Measurements from ENCODE around the gene MYO18B.

MYO18B gene

DNA sequence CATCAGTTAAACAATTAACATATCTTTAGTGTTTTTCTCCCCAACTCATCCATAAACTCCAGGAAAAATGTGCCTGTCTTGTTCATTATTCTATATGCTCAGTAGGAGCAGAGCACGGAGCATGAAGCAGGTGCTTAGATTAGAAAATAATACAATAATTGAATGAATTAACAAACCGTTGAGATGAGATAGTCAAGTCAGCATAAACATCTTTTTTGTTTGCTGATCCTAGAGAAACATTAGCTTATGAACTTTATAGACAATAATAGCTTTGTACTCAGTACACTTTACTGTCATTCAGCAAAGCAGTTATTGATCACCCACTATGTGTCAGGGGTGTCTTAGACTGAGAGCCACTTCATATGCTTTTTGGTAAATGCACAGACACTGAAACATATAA lies 322.1 kb downstream of the MYO18B start:
- Histone ChIP-seq H3K27me3 (replicated peaks; ENCODE audit: control insufficient read depth, insufficient read depth, low read length) (no peaks in the 10 kb centered on the region; the same call in 1 of the 2 replicates), H3K4me3 (replicated peaks; ENCODE audit: low read depth, low read length) (no peak overlapping the region), H3K36me3 (ENCODE audit: control insufficient read depth, insufficient read depth, low read length) (no peaks in the 10 kb centered on the region)
- no peak for TF ChIP-seq CTCF (IDR thresholded peaks at IDR 0.05; ENCODE audit: insufficient read depth, low read length, poor library complexity, severe bottlenecking)
- no peak for DNase-seq (ENCODE audit: extremely low read depth, insufficient read length)

GRCh38 chr22:26065847-26066246 lies 323.9 kb downstream of the MYO18B start:
- TF ChIP-seq CTCF (IDR thresholded peaks at IDR 0.05; ENCODE audit: insufficient read depth, low read length, poor library complexity, severe bottlenecking): no peak
- no peaks in the 10 kb centered on the region for H3K36me3 ChIP-seq (ENCODE audit: control insufficient read depth, insufficient read depth, low read length)
- H3K27me3 ChIP-seq (replicated peaks; ENCODE audit: control insufficient read depth, insufficient read depth, low read length): no peaks in the 10 kb centered on the region; the same call in 1 of the 2 replicates
- H3K4me3 ChIP-seq (replicated peaks; ENCODE audit: low read depth, low read length): no peak overlapping the region
- no peak for DNase-seq (ENCODE audit: extremely low read depth, insufficient read length)

GRCh38 chr22:26066534-26066933 lies 324.5 kb downstream of the MYO18B start:
- no peak for TF ChIP-seq CTCF (IDR thresholded peaks at IDR 0.05; ENCODE audit: insufficient read depth, low read length, poor library complexity, severe bottlenecking)
- no peaks in the 10 kb centered on the region; the same call in 1 of the 2 replicates for H3K27me3 ChIP-seq (replicated peaks; ENCODE audit: control insufficient read depth, insufficient read depth, low read length)
- H3K36me3 ChIP-seq (ENCODE audit: control insufficient read depth, insufficient read depth, low read length): no peaks in the 10 kb centered on the region
- H3K4me3 ChIP-seq (replicated peaks; ENCODE audit: low read depth, low read length): no peak overlapping the region
- no peak for DNase-seq (ENCODE audit: extremely low read depth, insufficient read length)

- peaks cover 1% of the 10 kb centered on the region; the same call in 1 of the 2 replicates for H3K27me3 ChIP-seq (replicated peaks; ENCODE audit: control insufficient read depth, insufficient read depth, low read length)
Measured at GRCh38 chr22:26068571-26068970, 326.6 kb downstream of the MYO18B start.

GRCh38 chr22:26072621-26073020 lies 330.6 kb downstream of the MYO18B start:
- no peak for TF ChIP-seq CTCF (IDR thresholded peaks at IDR 0.05; ENCODE audit: insufficient read depth, low read length, poor library complexity, severe bottlenecking)
- H3K4me3 ChIP-seq (replicated peaks; ENCODE audit: low read depth, low read length): no peak overlapping the region
- H3K27me3 ChIP-seq (replicated peaks; ENCODE audit: control insufficient read depth, insufficient read depth, low read length): peaks cover 3% of the 10 kb centered on the region; the same call in 1 of the 2 replicates
- no peak for DNase-seq (ENCODE audit: extremely low read depth, insufficient read length)
- no peaks in the 10 kb centered on the region for H3K36me3 ChIP-seq (ENCODE audit: control insufficient read depth, insufficient read depth, low read length)

More at GRCh38 chr22:26068571-26068970, 326.6 kb downstream of the MYO18B start:
- Histone ChIP-seq H3K36me3 (ENCODE audit: control insufficient read depth, insufficient read depth, low read length) (no peaks in the 10 kb centered on the region), H3K4me3 (replicated peaks; ENCODE audit: low read depth, low read length) (no peak overlapping the region)
- no peak for TF ChIP-seq CTCF (IDR thresholded peaks at IDR 0.05; ENCODE audit: insufficient read depth, low read length, poor library complexity, severe bottlenecking)
- no peak for DNase-seq (ENCODE audit: extremely low read depth, insufficient read length)

DNA sequence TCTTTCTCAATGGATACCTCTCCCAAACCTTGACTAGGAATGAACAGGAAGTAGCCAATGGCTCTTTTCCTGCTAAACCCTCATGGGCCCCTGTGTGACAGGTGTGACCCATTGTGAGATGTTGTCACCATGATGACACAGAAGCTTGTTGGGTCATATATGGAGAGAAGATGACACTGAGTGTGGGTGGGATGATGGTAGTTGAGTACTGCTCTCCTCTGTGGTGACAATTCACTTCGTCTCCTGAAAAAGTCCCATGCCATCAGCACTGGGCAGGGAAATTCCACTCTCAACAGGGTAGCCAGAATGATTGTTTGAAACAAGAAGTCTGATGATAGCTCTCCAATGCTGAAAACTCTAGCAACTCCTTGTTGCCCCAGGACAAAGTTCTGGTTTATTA lies 333.3 kb downstream of the MYO18B start:
- Histone ChIP-seq H3K4me3 (replicated peaks; ENCODE audit: low read depth, low read length) (no peak overlapping the region), H3K36me3 (ENCODE audit: control insufficient read depth, insufficient read depth, low read length) (no peaks in the 10 kb centered on the region), H3K27me3 (replicated peaks; ENCODE audit: control insufficient read depth, insufficient read depth, low read length) (peaks cover 3% of the 10 kb centered on the region; the same call in 1 of the 2 replicates)
- TF ChIP-seq CTCF (IDR thresholded peaks at IDR 0.05; ENCODE audit: insufficient read depth, low read length, poor library complexity, severe bottlenecking): no peak
- DNase-seq (ENCODE audit: extremely low read depth, insufficient read length): no peak

Measured in GM06990 (cell line).